PC-9 (cell line): ENCODE measurements around the gene CDC16. TPM values are rescaled to one million over a fixed set of nuclear protein-coding genes. Genes with fewer than 3 reads are reported as not detected.

Experiments used
- BruUV-seq: library from RNA; stranded (reverse); fragments of 400-500 nt; replicated peaks from 2 replicates; lab custom pipeline; 2021; lab: Mats Ljungman, UMichigan
- CTCF ChIA-PET: fragments of 300-600 bp; sonication (Branson Sonifier 250); formaldehyde crosslinking; loops from one replicate; lab custom pipeline; 2022; ENCODE audit warnings: antibody characterized with exemption; lab: Charles Lee
- POLR2A ChIA-PET: fragments of 300-600 bp; sonication (Branson Sonifier 250); formaldehyde crosslinking; loops from one replicate; lab custom pipeline; 2022; ENCODE audit warnings: antibody characterized with exemption; ENCODE audit not compliant: unreplicated experiment; lab: Charles Lee
- DNase-seq, 2 experiments: peaks; one replicate each; pipeline versions ENCODE4 v3.0.0 to v3.0.0-alpha.2; 2015 to 2022; ENCODE audit warnings: mixed read lengths in 1 of 2
- H2AFZ ChIP-seq: fragments of 200-600 bp; sonication (generic); 2 replicates; pipeline ENCODE4 v1.8.1; 2017; ENCODE audit warnings: antibody characterized with exemption
- H3F3A ChIP-seq: fragments of 200-600 bp; sonication (generic); 2 replicates; pipeline ENCODE4 v1.8.1; 2017; ENCODE audit warnings: antibody characterized with exemption, mild to moderate bottlenecking, low read depth; ENCODE audit not compliant: insufficient read depth
- H3K27ac ChIP-seq: fragments of 200-600 bp; sonication (generic); 2 replicates; pipeline ENCODE4 v1.6.1; 2016; ENCODE audit warnings: mixed run types
- H3K27me3 ChIP-seq: fragments of 200-600 bp; sonication (generic); 2 replicates; pipeline ENCODE4 v1.6.1; 2016; ENCODE audit warnings: low read depth, mixed run types; ENCODE audit not compliant: insufficient read depth
- H3K36me3 ChIP-seq: fragments of 200-600 bp; sonication (generic); 2 replicates; pipeline ENCODE4 v1.6.1; 2016; ENCODE audit warnings: low read depth, mixed run types
- H3K4me1 ChIP-seq: fragments of 200-600 bp; sonication (generic); replicated peaks from 2 replicates; pipeline ENCODE4 v1.6.1; 2016; ENCODE audit warnings: mixed run types; ENCODE audit not compliant: insufficient read depth
- H3K4me2 ChIP-seq: fragments of 200-600 bp; sonication (generic); 2 replicates; pipeline ENCODE4 v1.6.1; 2017; ENCODE audit warnings: mixed run types
- H3K4me3 ChIP-seq: fragments of 200-600 bp; sonication (generic); 2 replicates; pipeline ENCODE4 v1.6.1; 2016; ENCODE audit warnings: mixed run types
- H3K79me2 ChIP-seq: fragments of 200-600 bp; sonication (generic); 2 replicates; pipeline ENCODE4 v1.6.1; 2017; ENCODE audit warnings: low read depth, mixed run types
- H3K9me2 ChIP-seq: fragments of 200-600 bp; sonication (generic); 2 replicates; pipeline ENCODE4 v1.8.1; 2017; ENCODE audit warnings: mild to moderate bottlenecking; ENCODE audit not compliant: insufficient read depth
- H3K9me3 ChIP-seq: fragments of 200-600 bp; sonication (generic); 2 replicates; pipeline ENCODE4 v1.8.1; 2016; ENCODE audit warnings: low read depth; ENCODE audit not compliant: insufficient read depth
- H4K20me1 ChIP-seq: fragments of 200-600 bp; sonication (generic); 2 replicates; pipeline ENCODE4 v1.8.1; 2017; ENCODE audit not compliant: insufficient read depth
- EZH2 ChIP-seq: fragments of 200-600 bp; sonication (generic); IDR thresholded peaks from 2 replicates; pipeline ENCODE4 v1.8.0; 2017; ENCODE audit warnings: antibody characterized with exemption, low read depth
- intact Hi-C: fragments of 100-400 bp; cut with micrococcal nuclease; formaldehyde crosslinking; loops from one replicate; pipeline ENCODE4 v1.10.0; 2022; ENCODE audit not compliant: unreplicated experiment
- total RNA-seq: library from RNA; stranded (reverse); gene quantifications from 2 replicates; pipeline ENCODE4 v1.2.3, GENCODE V29; 2021
- TF ChIP-seq, protein P1 (sequence below): fragments of 200-600 bp; sonication (generic); conservative IDR thresholded peaks from 2 replicates; pipeline ENCODE4 v1.6.1; 2017; ENCODE audit warnings: mixed run types, antibody characterized with exemption, mild to moderate bottlenecking, moderate library complexity

The CDC16 gene
- total RNA-seq, 1 experiment from 2014 or later = 56.8 TPM

DNA sequence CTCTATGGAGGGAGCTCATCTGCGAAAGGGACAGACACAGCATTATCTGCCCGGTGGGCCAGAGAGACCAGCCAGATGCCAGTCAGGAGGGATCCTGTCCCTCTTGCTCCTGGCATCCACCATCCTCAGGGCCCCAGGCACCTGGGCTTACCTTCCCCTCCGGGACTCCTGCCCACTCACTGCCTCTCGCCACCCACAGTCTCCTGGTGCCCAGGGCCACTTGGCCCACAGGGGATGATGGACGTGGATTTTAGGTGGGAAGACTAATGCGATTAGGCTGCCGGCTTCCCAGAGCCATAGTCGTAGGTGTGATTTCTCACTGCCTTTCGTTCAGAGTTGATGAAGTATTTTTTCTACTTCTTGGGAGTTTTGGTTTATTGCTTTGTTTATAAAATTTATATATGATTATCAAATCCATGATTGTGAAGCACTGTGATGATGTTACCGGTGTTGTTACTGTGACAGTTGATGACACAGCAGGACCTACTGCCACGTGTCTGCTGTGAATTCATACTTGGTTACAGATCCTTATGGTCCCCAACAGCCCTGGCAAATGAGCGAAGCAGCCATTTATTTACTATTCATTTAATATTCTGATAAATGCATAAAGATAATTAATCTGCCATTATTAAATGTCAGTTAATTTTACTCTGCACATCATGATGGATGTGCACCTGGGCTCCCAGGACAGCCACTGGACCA, 65.1 kb downstream of the CDC16 start:
- Histone ChIP-seq H3F3A (peaks cover 4% of the 10 kb centered on the region; the same call in 1 of the 2 replicates), H3K4me3 (no peak overlapping the region), H3K79me2 (no peaks in the 10 kb centered on the region), H4K20me1 (no peaks in the 10 kb centered on the region), H3K27ac (no peak overlapping the region), H3K27me3 (no peaks in the 10 kb centered on the region), H3K4me2 (no peak overlapping the region), H2AFZ (no peak overlapping the region), H3K9me2 (no peaks in the 10 kb centered on the region), H3K36me3 (peaks cover 5% of the 10 kb centered on the region; the same call in 1 of the 2 replicates), H3K9me3 (no peaks in the 10 kb centered on the region), H3K4me1 (no peaks in the 10 kb centered on the region)
- no TSS peak for BruUV-seq
- ChIA-PET CTCF (no interaction called here), POLR2A (no interaction called here)
- intact Hi-C loops = no loop called here
- TF ChIP-seq EZH2 = no peak
- TF ChIP-seq, protein P1, sequence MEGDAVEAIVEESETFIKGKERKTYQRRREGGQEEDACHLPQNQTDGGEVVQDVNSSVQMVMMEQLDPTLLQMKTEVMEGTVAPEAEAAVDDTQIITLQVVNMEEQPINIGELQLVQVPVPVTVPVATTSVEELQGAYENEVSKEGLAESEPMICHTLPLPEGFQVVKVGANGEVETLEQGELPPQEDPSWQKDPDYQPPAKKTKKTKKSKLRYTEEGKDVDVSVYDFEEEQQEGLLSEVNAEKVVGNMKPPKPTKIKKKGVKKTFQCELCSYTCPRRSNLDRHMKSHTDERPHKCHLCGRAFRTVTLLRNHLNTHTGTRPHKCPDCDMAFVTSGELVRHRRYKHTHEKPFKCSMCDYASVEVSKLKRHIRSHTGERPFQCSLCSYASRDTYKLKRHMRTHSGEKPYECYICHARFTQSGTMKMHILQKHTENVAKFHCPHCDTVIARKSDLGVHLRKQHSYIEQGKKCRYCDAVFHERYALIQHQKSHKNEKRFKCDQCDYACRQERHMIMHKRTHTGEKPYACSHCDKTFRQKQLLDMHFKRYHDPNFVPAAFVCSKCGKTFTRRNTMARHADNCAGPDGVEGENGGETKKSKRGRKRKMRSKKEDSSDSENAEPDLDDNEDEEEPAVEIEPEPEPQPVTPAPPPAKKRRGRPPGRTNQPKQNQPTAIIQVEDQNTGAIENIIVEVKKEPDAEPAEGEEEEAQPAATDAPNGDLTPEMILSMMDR = no peak
- no peak for DNase-seq

DNA sequence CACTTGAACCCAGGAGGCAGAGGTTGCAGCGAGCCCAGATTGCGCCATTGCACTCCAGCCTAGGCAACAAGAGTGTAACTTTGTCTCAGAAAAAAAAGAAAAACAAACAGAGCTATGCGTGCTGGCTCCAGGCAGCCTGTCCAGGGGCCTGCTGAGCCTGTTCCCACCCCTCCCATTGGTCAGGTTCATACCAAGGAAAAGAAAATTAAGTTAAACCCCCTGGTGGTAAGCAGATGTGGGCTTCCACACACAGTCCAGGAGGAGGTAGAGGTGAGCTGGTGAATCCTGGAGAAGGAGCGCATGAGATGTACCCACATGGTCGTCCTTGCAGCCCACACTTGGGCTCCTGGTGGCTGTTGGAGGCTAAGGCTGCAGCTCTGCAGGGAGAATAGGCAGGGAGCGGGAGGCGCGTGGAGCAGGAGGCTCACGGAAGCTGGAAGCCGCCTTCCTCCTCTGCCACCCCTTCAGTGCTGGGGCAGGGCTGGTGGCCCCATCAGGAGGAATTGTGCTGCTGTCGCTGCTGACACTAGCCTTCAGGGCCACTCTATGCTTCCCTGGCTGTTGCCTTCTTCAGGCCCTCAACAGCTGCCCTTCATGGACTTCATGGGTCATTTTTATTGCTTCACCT, 69.1 kb downstream of the CDC16 start:
- BruUV-seq = no TSS peak

DNA sequence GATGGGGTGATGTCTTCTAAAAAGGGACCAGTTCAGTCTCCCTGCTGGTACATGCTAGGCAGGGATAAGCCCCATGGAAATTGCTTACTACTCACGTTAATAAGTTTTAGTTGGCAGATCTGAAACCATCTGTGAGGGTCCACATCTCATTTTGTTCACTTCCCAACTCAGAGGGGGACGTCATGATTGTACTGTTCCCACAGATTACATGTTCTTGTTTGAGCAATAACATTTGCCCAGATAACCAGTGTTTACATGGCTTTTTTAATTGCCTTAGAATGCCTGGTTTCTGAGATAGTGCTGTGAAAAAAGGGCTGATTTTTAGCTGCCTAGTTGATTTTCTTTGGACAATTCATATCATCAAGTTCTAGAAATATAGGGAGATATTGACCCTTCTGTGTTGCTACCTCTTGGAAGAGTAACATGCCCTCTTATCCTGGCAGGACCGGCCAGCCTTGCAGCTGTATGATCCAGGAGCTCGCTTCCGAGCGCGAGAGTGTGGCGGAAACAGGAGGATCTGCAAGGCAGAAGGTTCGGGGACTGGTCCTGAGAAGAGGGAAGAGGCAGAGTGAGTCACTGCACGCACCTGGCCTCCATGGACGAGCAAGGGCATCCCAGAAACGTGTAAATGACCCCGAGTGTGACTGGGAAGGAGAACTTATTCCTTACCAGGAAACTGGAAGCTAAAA, 69.8 kb downstream of the CDC16 start:
- Histone ChIP-seq H3K36me3 (peaks cover 5% of the 10 kb centered on the region; the same call in 1 of the 2 replicates), H3K79me2 (no peaks in the 10 kb centered on the region), H3K4me1 (no peaks in the 10 kb centered on the region)

More for the DNA sequence above, 69.1 kb downstream of the CDC16 start:
- H3K27me3 ChIP-seq = no peaks in the 10 kb centered on the region
- DNase-seq = no peak
- H3F3A ChIP-seq = peaks cover 6% of the 10 kb centered on the region; the same call in 1 of the 2 replicates
- TF ChIP-seq, protein P1 = no peak
- TF ChIP-seq EZH2 = no peak
- H3K79me2 ChIP-seq = no peaks in the 10 kb centered on the region
- intact Hi-C loops = no loop called here
- H2AFZ ChIP-seq = no peak overlapping the region
- H3K9me3 ChIP-seq = no peaks in the 10 kb centered on the region
- ChIA-PET CTCF (no interaction called here), POLR2A (no interaction called here)
- H4K20me1 ChIP-seq = no peaks in the 10 kb centered on the region
- H3K9me2 ChIP-seq = no peaks in the 10 kb centered on the region
- H3K27ac ChIP-seq = no peak overlapping the region
- no peak overlapping the region for H3K4me3 ChIP-seq
- no peak overlapping the region for H3K4me2 ChIP-seq
- peaks cover 5% of the 10 kb centered on the region; the same call in 1 of the 2 replicates for H3K36me3 ChIP-seq
- no peaks in the 10 kb centered on the region for H3K4me1 ChIP-seq

More for the DNA sequence above, 69.8 kb downstream of the CDC16 start:
- Histone ChIP-seq H3K9me2 (no peaks in the 10 kb centered on the region), H4K20me1 (no peaks in the 10 kb centered on the region), H3K4me3 (no peak overlapping the region), H3K9me3 (no peaks in the 10 kb centered on the region), H3K27ac (no peak overlapping the region), H3K27me3 (no peaks in the 10 kb centered on the region), H2AFZ (no peak overlapping the region), H3K4me2 (no peak overlapping the region), H3F3A (peaks cover 6% of the 10 kb centered on the region; the same call in 1 of the 2 replicates)
- POLR2A ChIA-PET = no interaction called here
- TF ChIP-seq, protein P1 = no peak
- no peak for DNase-seq
- CTCF ChIA-PET = no interaction called here
- intact Hi-C loops = no loop called here
- BruUV-seq = no TSS peak
